HL-60/S4 treated with phorbol 12-myristate 13-acetate at 8.2 ng/mL for 4 days and 3 days (cell line): Measurements from ENCODE around the gene DYRK2.

ENCODE experiments used
- in situ Hi-C: fragments of 300-500 bp; cut with MboI; formaldehyde crosslinking; loops from 2 replicates; pipeline ENCODE4 v1.15.0; 2022; ENCODE audit warnings: low sequenced_read_pairs

Gene DYRK2

DNA sequence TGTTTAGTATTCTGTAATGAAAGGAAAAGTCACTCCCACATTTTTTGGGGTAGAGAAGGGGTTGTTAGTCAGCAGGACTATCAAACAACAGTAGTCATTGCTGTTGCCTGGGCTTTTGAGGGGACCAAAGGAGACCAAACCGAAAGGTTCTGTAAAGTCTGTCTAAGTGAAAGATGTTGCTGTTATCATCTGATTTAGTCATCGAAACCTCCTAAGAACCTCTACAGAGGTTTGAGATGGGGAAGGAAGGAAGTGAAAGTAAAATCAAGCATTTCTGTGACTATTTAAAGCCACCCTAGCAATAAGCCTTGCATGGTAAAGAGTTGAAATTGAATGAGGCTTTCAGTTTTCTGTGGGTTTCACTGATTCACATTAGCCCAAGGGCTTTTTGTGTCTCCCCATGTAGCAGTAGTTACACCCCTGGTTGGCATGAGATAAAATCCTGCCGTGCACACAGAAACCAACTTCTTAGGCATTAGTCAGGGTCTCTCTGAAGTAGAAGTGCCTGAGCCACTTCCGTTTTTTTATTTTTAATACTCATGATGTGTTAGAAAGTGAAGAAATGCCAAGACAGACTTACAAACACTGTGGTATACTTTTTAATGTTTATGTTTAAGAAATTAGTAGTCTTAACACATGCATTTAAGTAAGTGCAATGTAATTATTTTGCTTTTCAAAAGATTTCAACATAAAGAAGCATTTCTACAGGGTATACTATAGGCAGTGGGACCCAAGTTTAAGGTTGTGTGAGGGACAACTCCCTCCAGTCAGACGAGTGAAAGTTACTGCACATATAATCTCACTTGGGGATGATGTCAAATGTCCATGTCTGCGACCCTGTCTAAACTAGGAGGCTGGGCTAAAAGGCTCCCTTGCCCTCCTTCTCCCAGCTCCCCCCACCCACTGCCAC, 50.4 kb downstream of the DYRK2 start:
- in situ Hi-C loops = no loop called here

DNA sequence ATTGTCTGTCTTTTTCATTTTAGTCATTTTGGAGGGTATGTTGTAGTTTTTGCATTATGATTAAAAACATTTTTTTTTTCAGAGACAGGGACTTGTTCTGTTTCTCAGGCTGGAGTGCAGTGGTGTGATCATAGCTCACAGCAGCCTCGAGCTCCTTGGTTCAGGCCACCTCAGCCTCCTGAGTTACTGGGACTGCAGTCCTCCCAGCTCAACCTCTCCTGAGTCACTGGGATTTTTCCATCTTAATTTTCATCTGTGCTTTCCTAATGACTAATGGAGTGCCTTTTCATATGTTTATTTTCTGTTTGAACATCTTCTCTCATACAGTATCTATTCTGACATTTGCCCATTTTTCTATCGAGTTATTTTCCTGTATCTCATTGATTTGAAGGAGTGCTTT, 52.6 kb downstream of the DYRK2 start:
- in situ Hi-C loops = no loop called here

GRCh38 chr12:67702136-67702535, 53.6 kb downstream of the DYRK2 start:
- in situ Hi-C loops = no loop called here

DNA sequence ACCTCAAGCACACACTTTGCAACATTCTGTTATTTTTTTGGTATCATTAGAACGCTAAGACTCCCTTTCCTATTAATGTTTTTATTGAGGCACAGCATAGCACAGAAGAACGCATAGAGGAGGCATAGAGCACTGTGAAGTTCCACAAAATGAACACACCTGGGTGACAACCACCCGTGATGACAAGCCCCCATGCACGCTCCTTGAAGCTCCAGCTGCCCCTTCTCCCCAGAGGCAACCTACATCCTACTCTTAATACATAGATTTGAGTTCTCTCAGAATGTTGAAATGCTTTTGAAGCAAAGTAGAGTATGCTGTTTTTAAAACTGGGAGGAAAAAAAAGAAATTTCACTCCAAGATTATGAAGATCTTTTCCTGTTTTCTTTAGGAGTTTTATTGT, 55.5 kb downstream of the DYRK2 start:
- in situ Hi-C loops = no loop called here

GRCh38 chr12:67705394-67706370, 57.1 kb downstream of the DYRK2 start:
- in situ Hi-C loops = no loop called here

GRCh38 chr12:67709367-67709954, 60.9 kb downstream of the DYRK2 start:
- in situ Hi-C loops = no loop called here

DNA sequence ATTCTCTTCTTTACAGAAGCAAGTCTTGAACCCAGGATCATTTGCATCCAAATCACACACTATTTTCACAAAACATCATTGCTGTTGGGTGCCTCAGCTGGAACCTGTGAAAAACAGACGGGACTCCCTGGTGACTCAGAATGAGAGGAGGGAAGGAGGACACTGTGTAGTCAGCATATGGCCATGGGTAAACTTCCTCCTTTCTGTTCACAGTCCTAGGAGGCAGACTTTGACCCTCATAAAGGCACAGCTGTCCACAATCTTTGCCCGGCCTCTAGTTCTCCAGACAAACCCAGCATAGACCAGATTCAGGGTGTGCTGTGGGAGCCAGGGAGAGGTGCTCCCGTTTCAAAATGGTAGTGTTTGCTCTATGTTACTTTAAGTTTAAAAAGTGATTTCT, 62.0 kb downstream of the DYRK2 start:
- in situ Hi-C loops = no loop called here

DNA sequence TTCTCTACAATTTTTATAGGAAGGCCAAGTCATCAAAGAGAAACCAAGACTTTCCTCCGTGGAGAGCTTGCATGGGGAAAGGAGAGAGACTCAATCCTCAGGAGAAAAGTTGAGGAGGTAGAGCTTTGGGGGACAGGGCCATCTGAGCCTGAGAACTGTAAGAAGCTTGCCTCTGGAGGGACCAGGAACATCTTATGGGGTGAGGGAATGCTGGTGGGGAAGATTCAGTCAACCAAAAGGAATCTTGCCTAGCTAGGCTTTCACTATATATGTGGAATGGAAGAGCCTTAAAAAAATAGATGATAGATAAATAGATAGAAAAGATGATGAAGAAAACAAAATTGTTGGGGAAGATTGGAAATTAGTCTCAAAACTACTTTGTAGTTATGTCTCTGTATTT, 63.5 kb downstream of the DYRK2 start:
- in situ Hi-C loops = no loop called here

GRCh38 chr12:67714648-67715047, 66.1 kb downstream of the DYRK2 start:
- in situ Hi-C loops = no loop called here
